Gastroesophageal sphincter (tissue), 3 donors: ENCODE data around the gene DDX6.

Experiments used
- POLR2A ChIP-seq, 2 donors: fragments of 450-650 bp; IDR thresholded peaks; one replicate each; pipeline ENCODE4 v1.6.1; 2017; ENCODE audit warnings: antibody characterized with exemption in 2 of 2, mild to moderate bottlenecking in 2 of 2, moderate library complexity in 1 of 2
- TF ChIP-seq, protein P1 (sequence below), 4 experiments: fragments of 200-600 bp in 2 of 4; fragments of 450-650 bp in 2 of 4; sonication (generic) in 1 of 4; IDR thresholded peaks; one replicate each; pipeline ENCODE4 v1.5.1; 2017 to 2019; ENCODE audit warnings: antibody characterized with exemption in 4 of 4, mild to moderate bottlenecking in 2 of 4, moderate library complexity in 2 of 4

DNA sequence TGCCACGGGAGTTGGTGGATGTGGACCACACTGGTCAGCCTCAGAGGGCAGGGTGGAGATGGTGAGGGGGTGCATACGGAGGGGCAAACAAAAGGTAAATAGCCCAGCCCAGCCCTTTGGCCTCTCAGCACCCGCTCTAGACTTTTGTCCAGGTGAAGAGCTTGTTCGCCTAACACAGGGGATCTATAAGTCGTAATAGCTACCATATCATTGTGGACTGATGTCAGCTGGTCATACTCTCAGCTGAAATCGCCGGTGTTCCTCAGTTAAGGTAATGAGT is 84.5 kb downstream of the DDX6 start:
- TF ChIP-seq, protein P1, sequence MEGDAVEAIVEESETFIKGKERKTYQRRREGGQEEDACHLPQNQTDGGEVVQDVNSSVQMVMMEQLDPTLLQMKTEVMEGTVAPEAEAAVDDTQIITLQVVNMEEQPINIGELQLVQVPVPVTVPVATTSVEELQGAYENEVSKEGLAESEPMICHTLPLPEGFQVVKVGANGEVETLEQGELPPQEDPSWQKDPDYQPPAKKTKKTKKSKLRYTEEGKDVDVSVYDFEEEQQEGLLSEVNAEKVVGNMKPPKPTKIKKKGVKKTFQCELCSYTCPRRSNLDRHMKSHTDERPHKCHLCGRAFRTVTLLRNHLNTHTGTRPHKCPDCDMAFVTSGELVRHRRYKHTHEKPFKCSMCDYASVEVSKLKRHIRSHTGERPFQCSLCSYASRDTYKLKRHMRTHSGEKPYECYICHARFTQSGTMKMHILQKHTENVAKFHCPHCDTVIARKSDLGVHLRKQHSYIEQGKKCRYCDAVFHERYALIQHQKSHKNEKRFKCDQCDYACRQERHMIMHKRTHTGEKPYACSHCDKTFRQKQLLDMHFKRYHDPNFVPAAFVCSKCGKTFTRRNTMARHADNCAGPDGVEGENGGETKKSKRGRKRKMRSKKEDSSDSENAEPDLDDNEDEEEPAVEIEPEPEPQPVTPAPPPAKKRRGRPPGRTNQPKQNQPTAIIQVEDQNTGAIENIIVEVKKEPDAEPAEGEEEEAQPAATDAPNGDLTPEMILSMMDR (IDR thresholded peaks at IDR 0.05) = no peak
- no peak for TF ChIP-seq POLR2A (IDR thresholded peaks at IDR 0.05)
